ENCODE data around the gene CEP85L. TPM values are rescaled to one million over a fixed set of nuclear protein-coding genes. Genes with fewer than 3 reads are reported as not detected.

CEP85L gene
- total RNA-seq, 4 donors from 2014 or later = 15.6 to 22.8 (median 21.9) TPM

GRCh38 chr6:118649918-118650581 lies 1.3 kb downstream of the CEP85L start:
- peak; percentile 43 to 55 for ATAC-seq

GRCh38 chr6:118648866-118649554 lies 2.4 kb downstream of the CEP85L start:
- ATAC-seq = no peak
- in situ Hi-C loops (cut with MboI; ENCODE audit: low sequenced_read_pairs in 4 of 4) = loop anchor here in 2 of 4 donors (25.0 kb wide), 1 partner anchor 138 kb away; no protein-coding TSS in a partner anchor

More at GRCh38 chr6:118649918-118650581, 1.3 kb downstream of the CEP85L start:
- H3K27me3 ChIP-seq = no peaks in the 10 kb centered on the region
- in situ Hi-C loops (cut with MboI; ENCODE audit: low sequenced_read_pairs in 4 of 4) (loop anchor here in 2 of 4 donors (25.0 kb wide), 1 partner anchor 137 kb away; no protein-coding TSS in a partner anchor), intact Hi-C loops (cut with DNase I; ENCODE audit: low total_unique reads) (loop anchor here (1.0 to 10.0 kb wide), 3 partner anchors 98 to 245 kb away; partner anchors contain the start of gene ASF1A)
- TF ChIP-seq CTCF (IDR thresholded peaks at IDR 0.05 in 4 of 5, conservative IDR thresholded peaks at IDR 0.05 in 1 of 5) (no peak), POLR2A (IDR thresholded peaks at IDR 0.05) (no peak)
- peak overlapping the region; percentile 86 to 100 (median 92) for H3K4me3 ChIP-seq
- peak in 1 of 2 donors; percentile 52 for DNase-seq
- peak overlapping the region; percentile 97 to 100 (median 98) for H3K27ac ChIP-seq
- H3K4me1 ChIP-seq = peaks cover 39 to 51% of the 10 kb centered on the region in 2 donors
- no peaks in the 10 kb centered on the region for H3K36me3 ChIP-seq
- H3K9me3 ChIP-seq = no peaks in the 10 kb centered on the region

GRCh38 chr6:118646977-118647376 lies 4.4 kb downstream of the CEP85L start:
- no peak overlapping the region for H3K27ac ChIP-seq
- no peaks in the 10 kb centered on the region for H3K9me3 ChIP-seq
- no peaks in the 10 kb centered on the region for H3K36me3 ChIP-seq
- intact Hi-C loops (cut with DNase I; ENCODE audit: low total_unique reads) (no loop called here), in situ Hi-C loops (cut with MboI; ENCODE audit: low sequenced_read_pairs in 4 of 4) (loop anchor here in 2 of 4 donors (25.0 kb wide), 1 partner anchor 140 kb away; no protein-coding TSS in a partner anchor)
- TF ChIP-seq POLR2A (IDR thresholded peaks at IDR 0.05) = no peak
- no peak overlapping the region for H3K4me3 ChIP-seq
- H3K4me1 ChIP-seq = peaks cover 59 to 77% of the 10 kb centered on the region in 2 donors
- ATAC-seq (no peak), DNase-seq (no peak)
- H3K27me3 ChIP-seq = no peaks in the 10 kb centered on the region

More at GRCh38 chr6:118648866-118649554, 2.4 kb downstream of the CEP85L start:
- peak overlapping the region; percentile 97 to 100 (median 98) for H3K27ac ChIP-seq
- no peaks in the 10 kb centered on the region for H3K27me3 ChIP-seq
- peaks cover 50 to 61% of the 10 kb centered on the region in 2 donors for H3K4me1 ChIP-seq
- intact Hi-C loops (cut with DNase I; ENCODE audit: low total_unique reads) = loop anchor here (1.0 kb wide), 1 partner anchor 99 kb away; no protein-coding TSS in a partner anchor
- no peak for DNase-seq
- TF ChIP-seq CTCF (IDR thresholded peaks at IDR 0.05 in 4 of 5, conservative IDR thresholded peaks at IDR 0.05 in 1 of 5) (no peak), POLR2A (IDR thresholded peaks at IDR 0.05) (no peak)
- no peaks in the 10 kb centered on the region for H3K9me3 ChIP-seq
- H3K4me3 ChIP-seq = peak overlapping the region; percentile 86 to 100 (median 92)
- H3K36me3 ChIP-seq = no peaks in the 10 kb centered on the region

GRCh38 chr6:118645395-118645794 lies 6.0 kb downstream of the CEP85L start:
- Histone ChIP-seq H3K27ac (peak overlapping the region; percentile 34 to 69 (median 58)), H3K36me3 (no peaks in the 10 kb centered on the region), H3K9me3 (no peaks in the 10 kb centered on the region), H3K27me3 (no peaks in the 10 kb centered on the region), H3K4me1 (peaks cover 71 to 91% of the 10 kb centered on the region in 2 donors), H3K4me3 (no peak overlapping the region)
- in situ Hi-C loops (cut with MboI; ENCODE audit: low sequenced_read_pairs in 4 of 4) = loop anchor here in 2 of 4 donors (25.0 kb wide), 1 partner anchor 142 kb away; no protein-coding TSS in a partner anchor
- peak; percentile 65 to 66 for DNase-seq
- no peak for TF ChIP-seq POLR2A (IDR thresholded peaks at IDR 0.05)
- TF ChIP-seq CTCF (IDR thresholded peaks at IDR 0.05 in 4 of 5, conservative IDR thresholded peaks at IDR 0.05 in 1 of 5) = no peak
- peak; percentile 86 to 88 for ATAC-seq
- intact Hi-C loops (cut with DNase I; ENCODE audit: low total_unique reads) = no loop called here

Data from gastrocnemius medialis (tissue), 4 donors.